HG03520 (cell line): Measurements from ENCODE around the gene MFAP4.

ENCODE experiments used
- ATAC-seq: cut with Tn5 transposase; IDR thresholded peaks from one replicate; pipeline ENCODE4 v1.9.1; 2021; ENCODE audit warnings: mild to moderate bottlenecking, moderate library complexity; ENCODE audit not compliant: unreplicated experiment

The MFAP4 gene

GRCh38 chr17:19338031-19338990 is 48.7 kb downstream of the MFAP4 start:
- no peak for ATAC-seq

GRCh38 chr17:19337712-19338023 is 49.3 kb downstream of the MFAP4 start:
- ATAC-seq = no peak

GRCh38 chr17:19336938-19337711 is 49.9 kb downstream of the MFAP4 start:
- ATAC-seq = no peak

GRCh38 chr17:19335951-19336631 is 50.9 kb downstream of the MFAP4 start:
- ATAC-seq = no peak

GRCh38 chr17:19334331-19334730 is 52.7 kb downstream of the MFAP4 start:
- no peak for ATAC-seq

- no peak for ATAC-seq
Observed at GRCh38 chr17:19333736-19334290, 53.2 kb downstream of the MFAP4 start.
